ENCODE results near the gene RGS10. TPM values are rescaled to one million over a fixed set of nuclear protein-coding genes. Genes with fewer than 3 reads are reported as not detected.
"Not testable (repeated sequence)": the region's sequence is repeated elsewhere in the genome, so short reads cannot be mapped to it uniquely, and the experiment has no call there.

RGS10 gene
- total RNA-seq, 3 donors from 2014 or later = 34.0 to 39.2 (median 36.4) TPM

DNA sequence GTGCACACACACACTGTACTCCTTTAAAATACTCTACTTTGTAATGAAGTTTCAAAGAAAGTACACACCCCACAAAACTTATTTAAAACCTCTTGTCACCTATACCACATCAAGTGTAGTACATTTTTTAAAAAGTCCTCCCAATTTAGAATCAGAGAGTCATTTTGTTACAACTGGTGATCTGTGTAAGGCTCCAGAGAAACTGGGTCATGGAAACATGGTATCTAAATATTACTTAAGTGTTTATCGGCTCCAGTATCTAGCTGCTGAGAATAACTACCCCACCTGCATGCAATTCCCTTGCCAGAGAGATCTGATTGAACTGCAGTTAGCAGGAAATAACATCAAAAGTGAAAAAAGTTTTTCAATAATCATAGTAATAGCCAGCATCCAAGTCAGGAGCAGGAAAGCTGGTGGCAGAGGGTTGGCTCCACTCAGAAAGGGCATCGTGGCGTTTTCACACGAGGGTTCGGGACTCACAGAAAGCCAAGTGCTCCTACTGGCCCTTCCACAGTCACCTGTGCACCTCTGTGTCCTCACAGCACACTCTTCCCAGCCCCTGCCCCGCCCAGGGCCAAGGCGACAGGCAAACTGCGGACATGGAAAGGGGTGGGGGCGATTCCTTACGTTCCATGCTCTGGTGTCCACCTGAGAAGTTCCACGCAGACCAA is 6.5 kb downstream of the RGS10 start:
- no peaks in the 10 kb centered on the region for H3K27me3 ChIP-seq
- intact Hi-C loops (cut with DNase I; ENCODE audit: low total_unique reads) = no loop called here
- H3K4me3 ChIP-seq = no peak overlapping the region
- no peak for DNase-seq (ENCODE audit: low spot score in 2 of 2)
- no peaks in the 10 kb centered on the region for H3K4me1 ChIP-seq
- H3K27ac ChIP-seq = no peak overlapping the region
- H3K36me3 ChIP-seq = no peaks in the 10 kb centered on the region
- TF ChIP-seq, protein P1, sequence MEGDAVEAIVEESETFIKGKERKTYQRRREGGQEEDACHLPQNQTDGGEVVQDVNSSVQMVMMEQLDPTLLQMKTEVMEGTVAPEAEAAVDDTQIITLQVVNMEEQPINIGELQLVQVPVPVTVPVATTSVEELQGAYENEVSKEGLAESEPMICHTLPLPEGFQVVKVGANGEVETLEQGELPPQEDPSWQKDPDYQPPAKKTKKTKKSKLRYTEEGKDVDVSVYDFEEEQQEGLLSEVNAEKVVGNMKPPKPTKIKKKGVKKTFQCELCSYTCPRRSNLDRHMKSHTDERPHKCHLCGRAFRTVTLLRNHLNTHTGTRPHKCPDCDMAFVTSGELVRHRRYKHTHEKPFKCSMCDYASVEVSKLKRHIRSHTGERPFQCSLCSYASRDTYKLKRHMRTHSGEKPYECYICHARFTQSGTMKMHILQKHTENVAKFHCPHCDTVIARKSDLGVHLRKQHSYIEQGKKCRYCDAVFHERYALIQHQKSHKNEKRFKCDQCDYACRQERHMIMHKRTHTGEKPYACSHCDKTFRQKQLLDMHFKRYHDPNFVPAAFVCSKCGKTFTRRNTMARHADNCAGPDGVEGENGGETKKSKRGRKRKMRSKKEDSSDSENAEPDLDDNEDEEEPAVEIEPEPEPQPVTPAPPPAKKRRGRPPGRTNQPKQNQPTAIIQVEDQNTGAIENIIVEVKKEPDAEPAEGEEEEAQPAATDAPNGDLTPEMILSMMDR (IDR thresholded peaks at IDR 0.05) = no peak
- TF ChIP-seq POLR2AphosphoS5 (IDR thresholded peaks at IDR 0.05) (no peak), POLR2A (IDR thresholded peaks at IDR 0.05) (no peak)
- H3K9me3 ChIP-seq = no peaks in the 10 kb centered on the region

- no peaks in the 10 kb centered on the region for H3K4me1 ChIP-seq
- H3K4me3 ChIP-seq = no peak overlapping the region
- TF ChIP-seq POLR2A (IDR thresholded peaks at IDR 0.05) (no peak), POLR2AphosphoS5 (IDR thresholded peaks at IDR 0.05) (no peak)
- TF ChIP-seq, protein P1 (IDR thresholded peaks at IDR 0.05) = no peak
- H3K27me3 ChIP-seq = no peaks in the 10 kb centered on the region
- H3K27ac ChIP-seq = no peak overlapping the region
- intact Hi-C loops (cut with DNase I; ENCODE audit: low total_unique reads) = no loop called here
- no peak for DNase-seq (ENCODE audit: low spot score in 2 of 2)
- no peaks in the 10 kb centered on the region for H3K36me3 ChIP-seq
- H3K9me3 ChIP-seq = no peaks in the 10 kb centered on the region
Measured at GRCh38 chr10:119535305-119535704, 7.2 kb downstream of the RGS10 start.

- Histone ChIP-seq H3K27ac (no peak overlapping the region), H3K27me3 (no peaks in the 10 kb centered on the region), H3K9me3 (no peaks in the 10 kb centered on the region), H3K4me1 (no peaks in the 10 kb centered on the region), H3K4me3 (no peak overlapping the region), H3K36me3 (no peaks in the 10 kb centered on the region)
- intact Hi-C loops (cut with DNase I; ENCODE audit: low total_unique reads) = no loop called here
- TF ChIP-seq, protein P1 (IDR thresholded peaks at IDR 0.05) = no peak
- TF ChIP-seq POLR2A (IDR thresholded peaks at IDR 0.05) = no peak
- no peak for TF ChIP-seq POLR2AphosphoS5 (IDR thresholded peaks at IDR 0.05)
- no peak for DNase-seq (ENCODE audit: low spot score in 2 of 2)
Measured at GRCh38 chr10:119533473-119533872, 9.0 kb downstream of the RGS10 start.

DNA sequence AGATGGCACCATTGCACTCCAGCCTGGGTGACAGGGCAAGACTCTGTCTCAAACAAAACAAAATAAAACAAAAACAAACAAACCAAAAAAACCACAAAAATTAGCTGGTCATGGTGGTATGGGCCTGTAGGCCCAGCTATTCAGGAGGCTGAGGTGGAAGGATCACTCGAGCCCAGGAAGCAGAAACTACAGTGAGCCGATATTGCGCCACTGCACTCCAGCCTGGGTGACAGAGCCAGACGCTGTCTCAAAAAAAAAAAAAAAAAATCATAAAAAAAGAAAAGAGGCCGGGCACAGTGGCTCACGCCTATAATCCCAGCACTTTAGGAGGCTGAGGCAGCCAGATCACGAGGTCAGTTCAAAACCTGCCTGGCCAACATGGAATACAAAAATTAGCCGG is 9.7 kb downstream of the RGS10 start:
- H3K27me3 ChIP-seq; DNase-seq (ENCODE audit: low spot score in 2 of 2); intact Hi-C loops (cut with DNase I; ENCODE audit: low total_unique reads); H3K9me3 ChIP-seq; H3K36me3 ChIP-seq; H3K4me3 ChIP-seq; H3K4me1 ChIP-seq; H3K27ac ChIP-seq: not testable (repeated sequence)

DNA sequence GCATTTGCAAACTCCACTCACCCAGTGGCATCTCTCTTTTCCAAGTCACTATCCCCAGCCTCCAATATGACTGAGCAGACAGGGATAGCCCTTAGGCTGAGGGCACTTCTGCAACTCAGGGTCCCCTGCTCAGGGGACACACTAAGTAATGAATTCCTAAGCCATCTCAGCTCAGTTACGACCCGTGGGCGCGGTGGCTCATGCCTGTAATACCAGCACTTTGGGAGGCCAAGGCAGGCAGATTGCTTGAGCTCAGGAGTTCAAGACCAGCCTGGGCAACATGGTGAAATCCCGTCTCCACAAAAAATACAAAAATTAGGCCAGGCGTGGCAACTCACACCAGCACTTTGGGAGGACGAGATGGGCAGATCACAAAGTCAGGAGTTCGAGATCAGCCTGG is 10.3 kb downstream of the RGS10 start:
- DNase-seq (ENCODE audit: low spot score in 2 of 2); H3K27me3 ChIP-seq; H3K36me3 ChIP-seq; H3K4me1 ChIP-seq; H3K4me3 ChIP-seq; H3K9me3 ChIP-seq; H3K27ac ChIP-seq; intact Hi-C loops (cut with DNase I; ENCODE audit: low total_unique reads): not testable (repeated sequence)

DNA sequence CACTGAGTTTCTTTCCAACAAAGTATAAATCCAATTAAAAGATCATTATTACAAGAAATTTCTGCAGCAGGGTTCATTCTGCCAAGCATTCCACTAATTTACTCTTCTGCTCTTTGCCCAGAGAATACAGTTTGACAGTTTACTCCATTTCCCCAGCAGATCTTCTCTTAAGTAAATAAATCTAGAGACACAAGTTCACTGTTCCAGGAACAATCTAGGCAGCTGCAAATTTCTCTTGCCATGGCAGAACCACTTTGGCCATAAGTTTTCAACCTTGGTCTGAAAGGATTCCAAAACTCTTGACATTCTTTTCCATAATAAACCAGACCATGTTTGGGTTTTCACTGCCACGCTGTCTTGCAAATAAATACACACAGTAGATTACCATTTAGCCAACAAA is 11.5 kb downstream of the RGS10 start:
- Histone ChIP-seq H3K9me3 (no peaks in the 10 kb centered on the region), H3K27me3 (no peaks in the 10 kb centered on the region), H3K36me3 (no peaks in the 10 kb centered on the region), H3K4me1 (no peaks in the 10 kb centered on the region), H3K4me3 (no peak overlapping the region), H3K27ac (no peak overlapping the region)
- intact Hi-C loops (cut with DNase I; ENCODE audit: low total_unique reads) = no loop called here
- no peak for DNase-seq (ENCODE audit: low spot score in 2 of 2)
- TF ChIP-seq POLR2A (IDR thresholded peaks at IDR 0.05) = no peak
- no peak for TF ChIP-seq POLR2AphosphoS5 (IDR thresholded peaks at IDR 0.05)

DNA sequence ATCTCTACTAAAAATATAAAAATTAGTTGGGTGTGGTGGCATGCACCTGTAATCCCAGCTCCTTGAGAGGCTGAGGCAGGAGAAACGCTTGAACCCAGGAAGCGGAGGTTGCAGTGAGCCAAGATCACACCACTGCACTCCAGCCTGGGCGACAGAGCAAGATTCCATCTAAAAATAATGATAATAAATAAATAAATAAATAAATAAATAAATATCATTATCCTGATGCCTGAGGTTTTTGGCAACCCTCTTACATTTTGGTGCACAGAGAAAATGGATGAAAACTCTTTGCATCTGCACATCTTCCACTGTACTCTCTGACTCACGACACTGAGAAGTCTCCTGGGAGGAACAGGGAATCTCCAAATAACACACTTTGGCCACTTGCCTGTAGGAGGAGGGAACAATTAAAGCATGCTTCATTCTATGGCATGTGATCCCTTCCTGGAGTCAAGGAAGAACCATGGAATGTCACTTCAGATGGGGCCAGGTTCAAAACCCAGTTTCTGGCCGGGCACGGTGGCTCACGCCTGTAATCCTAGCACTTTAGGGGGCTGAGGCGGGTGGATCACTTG is 13.8 kb downstream of the RGS10 start:
- intact Hi-C loops (cut with DNase I; ENCODE audit: low total_unique reads); H3K4me1 ChIP-seq: not testable (repeated sequence)
- peak in 1 of 2 donors; percentile 28 for DNase-seq (ENCODE audit: low spot score in 2 of 2)

More for the DNA sequence above, 13.8 kb downstream of the RGS10 start:
- not testable (repeated sequence) for H3K36me3 ChIP-seq, H3K4me3 ChIP-seq, H3K27ac ChIP-seq, H3K9me3 ChIP-seq, H3K27me3 ChIP-seq

Measured in breast epithelium (tissue), 4 donors.